Progenitor cell of endocrine pancreas (in vitro differentiated cells): ENCODE results near the gene ELOB. TPM values are rescaled to one million over a fixed set of nuclear protein-coding genes. Genes with fewer than 3 reads are reported as not detected.

Source experiments
- DNase-seq: peaks from one replicate; pipeline ENCODE4 v3.0.0; 2021; ENCODE audit warnings: low spot score; ENCODE audit not compliant: unreplicated experiment
- H3K27ac Mint-ChIP-seq: 2 replicates; pipeline ENCODE4 v1.8.0; 2021; ENCODE audit warnings: mild to moderate bottlenecking, moderate library complexity, mixed read lengths
- H3K27me3 Mint-ChIP-seq: 2 replicates; pipeline ENCODE4 v1.8.0; 2021; ENCODE audit warnings: mixed read lengths
- H3K36me3 Mint-ChIP-seq: 2 replicates; pipeline ENCODE4 v1.8.0; 2022; ENCODE audit warnings: mixed read lengths; ENCODE audit not compliant: insufficient read depth
- H3K4me1 Mint-ChIP-seq: 2 replicates; pipeline ENCODE4 v1.8.0; 2021; ENCODE audit warnings: low read depth, mixed read lengths
- H3K4me3 Mint-ChIP-seq: 2 replicates; pipeline ENCODE4 v1.8.0; 2021; ENCODE audit warnings: low read depth, mild to moderate bottlenecking, moderate library complexity, mixed read lengths
- H3K9me3 Mint-ChIP-seq: 2 replicates; pipeline ENCODE4 v1.8.0; 2021; ENCODE audit warnings: low read depth, mixed read lengths
- CTCF ChIP-seq: fragments of 200-600 bp; sonication (generic); IDR thresholded peaks from one replicate; pipeline ENCODE4 v1.5.0; 2021; ENCODE audit warnings: antibody characterized with exemption, mild to moderate bottlenecking; ENCODE audit not compliant: unreplicated experiment
- total RNA-seq: library from RNA; stranded (reverse); gene quantifications from 2 replicates; pipeline ENCODE4 v1.2.1, GENCODE V29; 2021

Gene ELOB
- total RNA-seq, 1 donor from 2014 or later, result 201 TPM

DNA sequence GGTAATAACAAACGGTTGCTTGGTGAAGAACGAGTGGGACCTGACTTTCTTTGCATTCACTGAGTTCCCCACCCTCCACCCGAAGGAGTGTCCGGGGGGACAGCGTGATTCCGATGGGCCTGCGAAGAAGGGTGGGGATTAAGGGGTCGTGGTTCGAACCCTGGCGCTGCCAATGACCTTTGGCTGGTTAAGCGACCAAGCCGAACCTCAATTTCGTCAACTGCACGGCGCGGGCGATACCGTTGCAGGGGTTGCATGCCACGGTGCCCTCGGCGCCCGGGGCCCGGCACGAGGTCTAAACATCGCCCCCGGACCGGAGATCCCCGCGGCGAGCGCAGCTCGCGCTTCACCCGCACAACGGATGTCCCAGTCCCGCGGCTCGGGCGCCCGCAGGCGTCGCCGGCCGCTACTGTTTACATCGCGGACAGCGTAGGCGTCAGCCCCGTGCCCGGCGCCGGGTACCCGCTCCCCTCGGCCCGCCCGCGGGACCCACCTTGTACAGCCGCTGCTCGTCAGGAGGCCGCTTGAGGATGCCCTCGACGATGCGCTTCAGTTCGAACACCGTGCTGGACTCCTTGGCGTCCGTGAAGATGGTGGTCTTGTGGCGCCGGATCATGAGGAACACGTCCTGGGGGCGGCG lies 460 bp downstream of the ELOB start:
- Mint-ChIP-seq H3K36me3 (peaks cover 5% of the 10 kb centered on the region), H3K4me3 (peak overlapping the region; percentile 91), H3K9me3 (no peaks in the 10 kb centered on the region), H3K4me1 (peaks cover 17% of the 10 kb centered on the region), H3K27me3 (no peaks in the 10 kb centered on the region), H3K27ac (peak overlapping the region; percentile 96)
- no peak for DNase-seq
- no peak for TF ChIP-seq CTCF

DNA sequence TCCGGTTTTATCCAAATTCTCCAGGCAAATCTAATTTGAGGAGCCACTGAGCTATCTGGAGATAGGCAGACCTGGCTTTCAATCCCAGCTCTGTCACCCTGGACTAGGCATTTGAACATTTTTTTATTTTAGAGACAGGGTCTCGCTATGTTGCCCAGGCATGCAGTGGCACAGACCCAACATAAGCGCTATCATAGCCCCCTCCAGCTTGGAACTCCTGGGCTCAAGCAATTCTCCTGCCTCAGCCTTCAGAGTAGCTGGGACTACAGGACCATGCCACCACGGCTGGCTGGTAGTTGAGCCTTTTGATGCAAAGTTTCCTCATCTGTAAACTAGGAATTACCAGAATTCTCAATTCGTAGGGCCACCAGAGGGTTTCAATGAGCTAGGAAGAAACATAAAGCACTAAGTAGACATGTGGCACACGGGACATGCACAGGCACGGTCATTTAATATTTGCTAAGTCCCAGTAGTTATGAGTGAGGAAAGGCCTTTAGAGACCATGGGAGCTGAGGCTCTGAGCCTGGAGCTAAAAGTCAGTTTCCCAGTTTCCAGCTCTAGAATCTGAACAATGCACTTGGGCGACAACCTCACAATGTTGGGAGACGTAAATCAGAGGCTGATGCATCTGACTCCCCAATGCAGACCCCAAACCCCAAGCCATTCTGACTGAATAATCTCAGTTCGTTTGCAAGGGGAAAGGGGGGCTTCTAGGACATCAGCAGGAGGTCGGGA lies 1.1 kb downstream of the ELOB start:
- H3K9me3 Mint-ChIP-seq, result no peaks in the 10 kb centered on the region
- no peaks in the 10 kb centered on the region for H3K27me3 Mint-ChIP-seq
- H3K27ac Mint-ChIP-seq, result peak overlapping the region; percentile 96
- DNase-seq, result no peak
- H3K4me1 Mint-ChIP-seq, result peaks cover 17% of the 10 kb centered on the region
- no peak for TF ChIP-seq CTCF
- H3K4me3 Mint-ChIP-seq, result peak overlapping the region; percentile 91
- H3K36me3 Mint-ChIP-seq, result peaks cover 5% of the 10 kb centered on the region

DNA sequence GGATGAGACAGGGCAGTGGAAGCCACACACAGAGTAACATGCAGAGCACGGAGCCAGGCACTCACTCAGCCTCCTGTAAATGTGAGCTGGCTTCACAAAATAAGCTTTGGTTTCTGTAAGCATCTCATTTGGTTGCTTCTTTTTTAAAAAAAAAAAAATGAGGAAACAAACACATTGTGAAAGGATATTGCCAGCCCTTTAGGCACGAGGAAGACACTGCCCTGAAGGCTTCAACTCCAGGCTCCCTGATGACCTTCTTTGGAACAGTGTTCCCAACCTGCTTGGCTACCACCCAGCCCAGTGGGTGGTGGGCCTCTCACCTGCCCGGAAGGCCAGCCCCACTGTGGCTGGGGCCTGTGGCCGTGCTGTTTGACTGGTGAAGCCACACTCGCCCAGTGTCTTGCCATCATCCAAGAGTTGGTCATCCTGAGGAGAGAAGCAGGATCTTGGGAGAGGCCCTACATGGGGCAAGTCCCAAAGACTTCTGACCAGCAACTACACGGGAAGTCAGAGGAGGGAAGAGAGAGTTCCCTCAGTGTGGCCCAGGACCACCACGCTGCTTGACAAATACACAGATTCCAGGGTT lies 1.9 kb downstream of the ELOB start:
- peaks cover 5% of the 10 kb centered on the region for H3K36me3 Mint-ChIP-seq
- H3K4me1 Mint-ChIP-seq, result peaks cover 17% of the 10 kb centered on the region
- peak overlapping the region; percentile 37 for H3K27ac Mint-ChIP-seq
- no peak for DNase-seq
- no peaks in the 10 kb centered on the region for H3K9me3 Mint-ChIP-seq
- H3K27me3 Mint-ChIP-seq, result no peaks in the 10 kb centered on the region
- peak overlapping the region; percentile 91 for H3K4me3 Mint-ChIP-seq
- no peak for TF ChIP-seq CTCF

GRCh38 chr16:2774161-2774891 lies 2.8 kb downstream of the ELOB start:
- peak overlapping the region; percentile 62 for H3K27ac Mint-ChIP-seq
- no peaks in the 10 kb centered on the region for H3K27me3 Mint-ChIP-seq
- TF ChIP-seq CTCF, result no peak
- DNase-seq, result no peak
- H3K9me3 Mint-ChIP-seq, result no peaks in the 10 kb centered on the region
- H3K4me1 Mint-ChIP-seq, result peaks cover 17% of the 10 kb centered on the region
- no peak overlapping the region for H3K4me3 Mint-ChIP-seq
- H3K36me3 Mint-ChIP-seq, result peaks cover 13% of the 10 kb centered on the region

DNA sequence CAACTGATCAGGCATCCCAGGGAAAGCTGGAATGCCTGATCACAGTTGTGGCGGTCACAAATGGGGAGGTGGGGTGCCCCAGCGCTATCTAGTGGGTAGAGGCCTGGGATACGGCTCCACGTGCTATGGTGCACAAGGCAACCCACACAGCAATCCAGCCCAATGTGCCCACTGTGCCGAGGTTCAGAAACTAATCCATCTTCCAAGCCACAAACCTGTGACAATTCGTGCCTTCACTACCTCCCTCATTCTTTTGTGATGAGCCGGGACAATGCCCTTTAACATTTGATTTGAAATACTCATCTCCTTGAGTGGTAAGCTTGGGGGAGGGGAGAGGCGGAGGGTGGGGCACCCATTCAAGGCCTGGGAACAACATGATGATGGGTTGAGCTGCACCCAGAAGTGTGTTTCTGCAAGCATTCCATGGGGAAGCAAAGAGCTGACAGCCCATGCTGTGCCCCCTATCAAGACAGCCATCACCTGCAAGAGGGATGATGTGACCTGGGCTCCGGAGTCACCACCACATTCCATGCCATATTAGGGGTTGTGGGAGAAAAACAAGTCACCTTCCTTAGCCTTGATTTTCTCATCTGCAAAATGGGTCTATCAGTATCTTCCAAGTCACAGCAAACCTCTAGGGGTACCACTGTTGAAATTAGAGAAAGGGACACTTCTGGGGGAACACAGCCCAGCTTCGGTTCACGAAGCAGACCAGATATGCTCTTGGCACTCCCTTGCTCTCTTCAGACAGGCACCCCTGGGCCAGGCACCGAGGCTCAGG lies 3.7 kb downstream of the ELOB start:
- no peak for TF ChIP-seq CTCF
- H3K36me3 Mint-ChIP-seq, result peaks cover 13% of the 10 kb centered on the region
- peak overlapping the region; percentile 39 for H3K27ac Mint-ChIP-seq
- no peak overlapping the region for H3K4me3 Mint-ChIP-seq
- H3K9me3 Mint-ChIP-seq, result no peaks in the 10 kb centered on the region
- no peak for DNase-seq
- H3K27me3 Mint-ChIP-seq, result no peaks in the 10 kb centered on the region
- peaks cover 12% of the 10 kb centered on the region for H3K4me1 Mint-ChIP-seq
